GM12878 (cell line): ENCODE measurements around the gene SRSF11. TPM values are rescaled to one million over a fixed set of nuclear protein-coding genes. Genes with fewer than 3 reads are reported as not detected.

Experiments
- ATAC-seq: fragments of 200-7000 bp; cut with Tn5 transposase; 3 replicates; pipeline ENCODE4 v1.9.1; 2020; ENCODE audit warnings: mild to moderate bottlenecking, moderate library complexity
- BruUV-seq: library from RNA; stranded (reverse); fragments of 400-500 nt; replicated peaks from 2 replicates; lab custom pipeline; 2021; lab: Mats Ljungman, UMichigan
- CTCF ChIA-PET: fragments of 300-600 bp; sonication (Branson Sonifier 250); formaldehyde crosslinking; extraction: SDS; loops from one replicate; lab custom pipeline; 2021; ENCODE audit warnings: inconsistent platforms; lab: Yijun Ruan, JAX
- POLR2A ChIA-PET: fragments of 350-600 bp; formaldehyde crosslinking; extraction: SDS; loops from one replicate; lab custom pipeline; 2021; ENCODE audit warnings: inconsistent platforms; lab: Charles Lee
- RAD21 ChIA-PET: fragments of 300-600 bp; sonication (Branson Sonifier 250); formaldehyde crosslinking; loops from one replicate; lab custom pipeline; 2023; ENCODE audit warnings: antibody characterized with exemption; ENCODE audit not compliant: unreplicated experiment; lab: Charles Lee
- SMC1A ChIA-PET: fragments of 300-600 bp; sonication (Branson Sonifier 250); formaldehyde crosslinking; loops from one replicate; lab custom pipeline; 2023; ENCODE audit not compliant: unreplicated experiment, uncharacterized antibody; lab: Charles Lee
- DNase-seq: peaks from one replicate; pipeline ENCODE4 v3.0.0-alpha.2; 2011; ENCODE audit warnings: low read depth, low spot score
- FAIRE-seq: peaks from 3 replicates; lab custom pipeline; 2011; peaks lifted over from hg19 to GRCh38; lab: Jason Lieb, UNC
- H2AFZ ChIP-seq: 2 replicates; pipeline ENCODE4 v1.6.0; 2011; ENCODE audit warnings: low read depth, low read length, control low read depth; ENCODE audit not compliant: control insufficient read depth
- H3K27ac ChIP-seq: 2 replicates; pipeline ENCODE4 v1.5.1; 2011; ENCODE audit warnings: control low read depth; ENCODE audit not compliant: control insufficient read depth, insufficient read depth
- H3K27me3 ChIP-seq, 2 experiments: replicated peaks in 1 of 2; 2 replicates each; pipeline versions ENCODE4 v1.6.0 to v1.6.1; 2011; ENCODE audit warnings: low read length in 1 of 2; ENCODE audit not compliant: control insufficient read depth in 2 of 2, insufficient read depth in 2 of 2
- H3K36me3 ChIP-seq, 2 experiments: 2 replicates each; pipeline ENCODE4 v1.5.1; 2011; ENCODE audit warnings: low read length in 1 of 2; ENCODE audit not compliant: control insufficient read depth in 2 of 2, insufficient read depth in 2 of 2
- H3K4me1 ChIP-seq: 2 replicates; pipeline ENCODE4 v1.6.1; 2011; ENCODE audit warnings: mild to moderate bottlenecking, low read length, moderate library complexity, mixed read lengths; ENCODE audit not compliant: control insufficient read depth, insufficient read depth
- H3K4me2 ChIP-seq: 2 replicates; pipeline ENCODE4 v1.6.0; 2011; ENCODE audit warnings: control low read depth; ENCODE audit not compliant: control insufficient read depth, insufficient read depth
- H3K4me3 ChIP-seq: fragments of 200-600 bp; sonication (generic); 2 replicates; pipeline ENCODE4 v1.5.1; 2016
- H3K79me2 ChIP-seq: 2 replicates; pipeline ENCODE4 v1.6.0; 2011; ENCODE audit warnings: low read length; ENCODE audit not compliant: control insufficient read depth, insufficient read depth
- H3K9ac ChIP-seq: 2 replicates; pipeline ENCODE4 v1.8.0; 2011; ENCODE audit warnings: low read length, control low read depth, mixed read lengths; ENCODE audit not compliant: control insufficient read depth, insufficient read depth
- H3K9me3 ChIP-seq: replicated peaks from 3 replicates; pipeline ENCODE4 v1.5.1; 2011; ENCODE audit warnings: mild to moderate bottlenecking, low read length; ENCODE audit not compliant: control insufficient read depth, insufficient read depth
- H4K20me1 ChIP-seq: 2 replicates; pipeline ENCODE4 v1.6.0; 2011; ENCODE audit not compliant: control insufficient read depth, insufficient read depth
- BACH1 ChIP-seq: fragments of 450-650 bp; IDR thresholded peaks from 2 replicates; pipeline ENCODE4 v1.6.1; 2017; ENCODE audit warnings: mild to moderate bottlenecking, borderline replicate concordance
- BHLHE40 ChIP-seq, 2 experiments: fragments of 450-650 bp in 1 of 2; IDR thresholded peaks; 2 replicates each; pipeline ENCODE4 v1.6.1; 2011 to 2017; ENCODE audit warnings: low read depth in 2 of 2, borderline replicate concordance in 1 of 2, improper control_type of control experiment in 1 of 2, low read length in 1 of 2, mild to moderate bottlenecking in 1 of 2
- BMI1 ChIP-seq: fragments of 450-650 bp; IDR thresholded peaks from 2 replicates; pipeline ENCODE4 v1.6.1; 2016; ENCODE audit warnings: mild to moderate bottlenecking, moderate library complexity, borderline replicate concordance
- IKZF1 ChIP-seq: fragments of 450-650 bp; conservative IDR thresholded peaks from 2 replicates; pipeline ENCODE4 v1.6.1; 2017; ENCODE audit warnings: antibody characterized with exemption, mild to moderate bottlenecking
- NRF1 ChIP-seq: conservative IDR thresholded peaks from 2 replicates; pipeline ENCODE4 v1.6.1; 2011; ENCODE audit warnings: mild to moderate bottlenecking, low read depth, low read length, improper control_type of control experiment
- PAX5 ChIP-seq: IDR thresholded peaks from 2 replicates; pipeline ENCODE4 v1.6.1; 2011; ENCODE audit warnings: low read depth, low read length, borderline replicate concordance
- RCOR1 ChIP-seq: conservative IDR thresholded peaks from 2 replicates; pipeline ENCODE4 v1.6.1; 2012; ENCODE audit warnings: low read depth, low read length, improper control_type of control experiment
- RUNX3 ChIP-seq: IDR thresholded peaks from 2 replicates; pipeline ENCODE4 v1.6.1; 2012; ENCODE audit warnings: low read length, inconsistent platforms
- STAT3 ChIP-seq: IDR thresholded peaks from 2 replicates; pipeline ENCODE4 v1.6.1; 2011; ENCODE audit warnings: low read depth, low read length, improper control_type of control experiment
- WGBS: methylation state at CpG from one replicate; pipeline ENCODE4 v1.1.6; 2016; ENCODE audit warnings: low lambda C conversion rate; ENCODE audit not compliant: insufficient replicate concordance, insufficient coverage; ENCODE audit errors: missing lambda C conversion rate; 5-methylcytosine and 5-hydroxymethylcytosine counted together
- in situ Hi-C: fragments of 300-500 bp; cut with MboI; formaldehyde crosslinking; loops from 9 replicates; pipeline ENCODE4 v1.14.3; 2018; ENCODE audit warnings: mixed read lengths
- intact Hi-C: fragments of 100-400 bp; cut with micrococcal nuclease; formaldehyde crosslinking; loops from one replicate; pipeline ENCODE4 v1.14.2; 2022; ENCODE audit not compliant: unreplicated experiment
- polyA plus RNA-seq, 11 experiments: library from polyadenylated mRNA; depleted of rRNA in 4 of 11; unstranded in 6 of 11; stranded (reverse) in 5 of 11; fragments of >200 nt; fragmentation: Nextera tagmentation in 4 of 11; fragmentation: Illumina TruSeq in 1 of 11; extraction: Ambion mirVana in 4 of 11; extraction: Trizol in 1 of 11; gene quantifications; 1 replicate in 1 of 11; 2 replicates in 10 of 11; pipeline versions ENCODE4 v1.2.1 to v1.2.3, GENCODE V29; 2011 to 2016; ENCODE audit warnings: inconsistent platforms in 2 of 11, missing spikeins in 2 of 11, low read depth in 1 of 11
- total RNA-seq, 4 experiments: library from RNA; depleted of rRNA in 3 of 4; stranded (reverse); fragments of >200 nt in 3 of 4; fragmentation: Illumina TruSeq in 1 of 4; extraction: Trizol in 1 of 4; gene quantifications; 2 replicates each; pipeline versions ENCODE4 v1.2.1 to v1.2.3, GENCODE V29; 2013 to 2021
- TF ChIP-seq, protein P1 (sequence below): fragments of 450-650 bp; IDR thresholded peaks from 2 replicates; pipeline ENCODE4 v1.6.1; 2017; ENCODE audit warnings: mild to moderate bottlenecking, moderate library complexity

Gene SRSF11
- total and polyA plus RNA-seq, 10 of the 15 experiments (the other 5 are each of a cell fraction or from before 2014, with no cell fraction given): 83.0 to 424 (median 207) TPM

DNA sequence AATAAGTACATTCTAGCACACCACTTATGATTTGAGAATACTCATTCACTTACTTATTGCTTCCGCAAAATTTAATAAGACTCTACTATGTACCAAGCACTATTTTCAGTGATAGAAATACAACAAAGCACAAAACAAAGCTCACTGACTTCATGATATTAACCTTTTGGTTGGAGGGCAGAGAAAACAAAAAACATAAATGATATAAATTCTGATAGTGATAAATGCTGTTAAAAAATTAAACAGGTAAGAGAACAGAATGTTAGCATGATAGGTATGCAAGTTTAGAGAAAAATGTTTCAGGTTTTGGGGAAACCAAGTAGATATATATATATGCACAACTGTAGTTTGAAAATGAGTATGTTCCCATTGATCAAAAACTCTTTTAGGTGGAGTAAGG is 17.0 kb upstream of the SRSF11 start:
- SMC1A ChIA-PET: interaction anchor here (1.0 kb wide), 1 partner anchor 14 kb away, joined by 4 read pairs; no protein-coding TSS in a partner anchor
- CTCF ChIA-PET: no interaction called here
- intact Hi-C loops (loop anchor here (2.0 to 10.0 kb wide), 2 partner anchors 211 to 877 kb away; partner anchors contain the start of genes CTH and ZRANB2), in situ Hi-C loops (no loop called here)
- BruUV-seq: no TSS peak
- H3K27me3 ChIP-seq: no peaks in the 10 kb centered on the region
- RAD21 ChIA-PET: interaction anchor here (1.3 kb wide), 1 partner anchor 23 kb away, joined by 3 read pairs; no protein-coding TSS in a partner anchor
- no peaks in the 10 kb centered on the region for H3K9me3 ChIP-seq
- 100% methylated on average over 1 of the region's 1 CpG for WGBS
- peaks cover 92% of the 10 kb centered on the region for H3K79me2 ChIP-seq
- H3K4me2 ChIP-seq: peak overlapping the region; percentile 52
- no peak overlapping the region for H2AFZ ChIP-seq
- DNase-seq (no peak), ATAC-seq (no peak), FAIRE-seq (no peak)
- TF ChIP-seq IKZF1 (no peak), PAX5 (no peak), RUNX3 (no peak), BHLHE40 (IDR thresholded peaks at IDR 0.05; ENCODE audit: borderline replicate concordance in 1 of 2, low read depth in 2 of 2, low read length in 1 of 2) (no peak), RCOR1 (no peak)
- no peaks in the 10 kb centered on the region; a peak in 1 of 4 replicates for H3K36me3 ChIP-seq
- peaks cover 4% of the 10 kb centered on the region; the same call in 1 of the 2 replicates for H3K4me1 ChIP-seq
- H3K9ac ChIP-seq: no peak overlapping the region; the same call in 1 of the 2 replicates
- H4K20me1 ChIP-seq: no peaks in the 10 kb centered on the region
- POLR2A ChIA-PET: interaction anchor here (1.0 to 3.3 kb wide), 4 partner anchors 14 to 150 kb away, joined by 3 to 21 read pairs (median 4); partner anchors contain the start of genes ANKRD13C and SRSF11
- H3K27ac ChIP-seq: no peak overlapping the region
- peak overlapping the region; percentile 83 for H3K4me3 ChIP-seq

DNA sequence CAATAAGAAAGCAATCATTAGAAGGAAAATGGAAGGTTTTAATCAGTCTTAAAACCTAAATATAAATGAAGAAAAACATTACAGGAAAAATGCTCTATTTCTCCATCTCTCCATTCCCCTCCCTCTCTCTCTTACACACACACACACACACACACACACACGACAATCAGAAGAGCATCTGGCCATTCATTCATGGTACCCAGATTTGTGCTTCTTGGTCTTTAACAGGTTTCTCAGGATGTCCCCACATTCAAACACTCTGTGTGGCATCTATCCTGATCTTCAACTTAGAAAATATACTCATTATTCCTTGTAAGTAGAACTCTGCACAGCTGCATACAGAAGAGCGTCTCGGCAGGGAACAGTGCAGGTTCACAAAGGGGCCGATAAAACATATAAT is 16.6 kb upstream of the SRSF11 start:
- no peak for FAIRE-seq
- POLR2A ChIA-PET: interaction anchor here (1.2 to 3.3 kb wide), 2 partner anchors 14 to 16 kb away, joined by 5 to 21 read pairs; partner anchors contain the start of gene SRSF11
- Histone ChIP-seq H3K4me2 (peak overlapping the region; percentile 52), H3K9me3 (no peaks in the 10 kb centered on the region), H3K27ac (no peak overlapping the region), H4K20me1 (no peaks in the 10 kb centered on the region), H3K4me1 (peaks cover 4% of the 10 kb centered on the region; the same call in 1 of the 2 replicates), H3K79me2 (peaks cover 91% of the 10 kb centered on the region), H3K4me3 (peak overlapping the region; percentile 83), H3K27me3 (no peaks in the 10 kb centered on the region), H2AFZ (no peak overlapping the region; the same call in 1 of the 2 replicates), H3K36me3 (no peaks in the 10 kb centered on the region; a peak in 1 of 4 replicates), H3K9ac (peak overlapping the region; percentile 83)
- intact Hi-C loops (loop anchor here (2.0 to 10.0 kb wide), 2 partner anchors 210 to 876 kb away; partner anchors contain the start of genes CTH and ZRANB2), in situ Hi-C loops (no loop called here)
- ATAC-seq: peak; percentile 8; the same call in 2 of the 3 replicates
- DNase-seq: no peak
- 3% methylated on average over 4 of the region's 4 CpGs for WGBS
- BruUV-seq: no TSS peak
- SMC1A ChIA-PET: interaction anchor here (1.0 kb wide), 2 partner anchors 14 to 301 kb away, joined by 3 to 4 read pairs; no protein-coding TSS in a partner anchor
- RAD21 ChIA-PET: interaction anchor here (1.3 kb wide), 1 partner anchor 23 kb away, joined by 3 read pairs; no protein-coding TSS in a partner anchor
- CTCF ChIA-PET: interaction anchor here (1.4 kb wide), 1 partner anchor 23 kb away, joined by 3 read pairs; no protein-coding TSS in a partner anchor
- TF ChIP-seq, protein P1, sequence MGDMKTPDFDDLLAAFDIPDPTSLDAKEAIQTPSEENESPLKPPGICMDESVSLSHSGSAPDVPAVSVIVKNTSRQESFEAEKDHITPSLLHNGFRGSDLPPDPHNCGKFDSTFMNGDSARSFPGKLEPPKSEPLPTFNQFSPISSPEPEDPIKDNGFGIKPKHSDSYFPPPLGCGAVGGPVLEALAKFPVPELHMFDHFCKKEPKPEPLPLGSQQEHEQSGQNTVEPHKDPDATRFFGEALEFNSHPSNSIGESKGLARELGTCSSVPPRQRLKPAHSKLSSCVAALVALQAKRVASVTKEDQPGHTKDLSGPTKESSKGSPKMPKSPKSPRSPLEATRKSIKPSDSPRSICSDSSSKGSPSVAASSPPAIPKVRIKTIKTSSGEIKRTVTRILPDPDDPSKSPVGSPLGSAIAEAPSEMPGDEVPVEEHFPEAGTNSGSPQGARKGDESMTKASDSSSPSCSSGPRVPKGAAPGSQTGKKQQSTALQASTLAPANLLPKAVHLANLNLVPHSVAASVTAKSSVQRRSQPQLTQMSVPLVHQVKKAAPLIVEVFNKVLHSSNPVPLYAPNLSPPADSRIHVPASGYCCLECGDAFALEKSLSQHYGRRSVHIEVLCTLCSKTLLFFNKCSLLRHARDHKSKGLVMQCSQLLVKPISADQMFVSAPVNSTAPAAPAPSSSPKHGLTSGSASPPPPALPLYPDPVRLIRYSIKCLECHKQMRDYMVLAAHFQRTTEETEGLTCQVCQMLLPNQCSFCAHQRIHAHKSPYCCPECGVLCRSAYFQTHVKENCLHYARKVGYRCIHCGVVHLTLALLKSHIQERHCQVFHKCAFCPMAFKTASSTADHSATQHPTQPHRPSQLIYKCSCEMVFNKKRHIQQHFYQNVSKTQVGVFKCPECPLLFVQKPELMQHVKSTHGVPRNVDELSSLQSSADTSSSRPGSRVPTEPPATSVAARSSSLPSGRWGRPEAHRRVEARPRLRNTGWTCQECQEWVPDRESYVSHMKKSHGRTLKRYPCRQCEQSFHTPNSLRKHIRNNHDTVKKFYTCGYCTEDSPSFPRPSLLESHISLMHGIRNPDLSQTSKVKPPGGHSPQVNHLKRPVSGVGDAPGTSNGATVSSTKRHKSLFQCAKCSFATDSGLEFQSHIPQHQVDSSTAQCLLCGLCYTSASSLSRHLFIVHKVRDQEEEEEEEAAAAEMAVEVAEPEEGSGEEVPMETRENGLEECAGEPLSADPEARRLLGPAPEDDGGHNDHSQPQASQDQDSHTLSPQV: no peak
- no peak for TF ChIP-seq IKZF1
- TF ChIP-seq STAT3: no peak
- TF ChIP-seq BMI1: no peak
- no peak for TF ChIP-seq BACH1
- TF ChIP-seq NRF1: no peak
